Measurements from ENCODE around the gene TPRN. TPM values are rescaled to one million over a fixed set of nuclear protein-coding genes. Genes with fewer than 3 reads are reported as not detected.

TPRN gene
- total RNA-seq, 3 donors from 2014 or later: 73.8 to 170 (median 122) TPM

DNA sequence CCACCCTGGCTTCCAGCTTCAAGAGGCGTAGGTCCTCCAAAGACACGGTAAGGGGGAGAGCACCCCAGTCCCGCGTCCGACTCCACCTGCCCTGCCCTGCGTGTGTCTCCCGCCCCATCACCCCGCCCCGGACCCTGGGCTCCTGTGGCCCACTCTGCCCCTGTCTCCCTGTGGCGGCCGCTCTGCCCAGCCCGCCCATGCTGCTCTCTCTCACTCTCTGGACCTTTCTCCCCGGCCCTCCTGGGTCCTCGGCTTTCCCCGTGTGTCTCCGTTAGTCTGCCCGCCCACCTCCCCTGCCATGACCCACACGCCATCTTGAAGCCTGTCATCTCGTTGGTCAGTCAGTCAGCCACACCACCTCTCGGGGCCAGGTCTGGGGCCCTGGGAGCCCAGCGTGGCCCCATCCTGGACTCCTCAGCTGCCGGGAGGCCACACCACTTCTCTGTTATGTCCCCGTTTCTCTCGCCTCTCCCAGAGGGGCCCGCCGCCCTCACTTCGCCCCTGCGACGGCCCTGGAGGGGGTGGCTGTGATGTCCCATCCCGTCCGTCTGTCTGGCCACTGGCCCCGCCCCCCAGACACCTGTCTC lies 35.2 kb downstream of the TPRN start:
- TF ChIP-seq, protein P1, sequence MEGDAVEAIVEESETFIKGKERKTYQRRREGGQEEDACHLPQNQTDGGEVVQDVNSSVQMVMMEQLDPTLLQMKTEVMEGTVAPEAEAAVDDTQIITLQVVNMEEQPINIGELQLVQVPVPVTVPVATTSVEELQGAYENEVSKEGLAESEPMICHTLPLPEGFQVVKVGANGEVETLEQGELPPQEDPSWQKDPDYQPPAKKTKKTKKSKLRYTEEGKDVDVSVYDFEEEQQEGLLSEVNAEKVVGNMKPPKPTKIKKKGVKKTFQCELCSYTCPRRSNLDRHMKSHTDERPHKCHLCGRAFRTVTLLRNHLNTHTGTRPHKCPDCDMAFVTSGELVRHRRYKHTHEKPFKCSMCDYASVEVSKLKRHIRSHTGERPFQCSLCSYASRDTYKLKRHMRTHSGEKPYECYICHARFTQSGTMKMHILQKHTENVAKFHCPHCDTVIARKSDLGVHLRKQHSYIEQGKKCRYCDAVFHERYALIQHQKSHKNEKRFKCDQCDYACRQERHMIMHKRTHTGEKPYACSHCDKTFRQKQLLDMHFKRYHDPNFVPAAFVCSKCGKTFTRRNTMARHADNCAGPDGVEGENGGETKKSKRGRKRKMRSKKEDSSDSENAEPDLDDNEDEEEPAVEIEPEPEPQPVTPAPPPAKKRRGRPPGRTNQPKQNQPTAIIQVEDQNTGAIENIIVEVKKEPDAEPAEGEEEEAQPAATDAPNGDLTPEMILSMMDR (IDR thresholded peaks at IDR 0.05): no peak
- no peak overlapping the region for H3K4me3 ChIP-seq
- no peak for ATAC-seq
- no peaks in the 10 kb centered on the region for H3K9me3 ChIP-seq
- intact Hi-C loops (cut with DNase I, micrococcal nuclease): no loop called here
- H3K36me3 ChIP-seq (ENCODE audit: low read depth): no peaks in the 10 kb centered on the region
- no peak for DNase-seq
- peaks cover 45% of the 10 kb centered on the region for H3K4me1 ChIP-seq (ENCODE audit: low read depth)

DNA sequence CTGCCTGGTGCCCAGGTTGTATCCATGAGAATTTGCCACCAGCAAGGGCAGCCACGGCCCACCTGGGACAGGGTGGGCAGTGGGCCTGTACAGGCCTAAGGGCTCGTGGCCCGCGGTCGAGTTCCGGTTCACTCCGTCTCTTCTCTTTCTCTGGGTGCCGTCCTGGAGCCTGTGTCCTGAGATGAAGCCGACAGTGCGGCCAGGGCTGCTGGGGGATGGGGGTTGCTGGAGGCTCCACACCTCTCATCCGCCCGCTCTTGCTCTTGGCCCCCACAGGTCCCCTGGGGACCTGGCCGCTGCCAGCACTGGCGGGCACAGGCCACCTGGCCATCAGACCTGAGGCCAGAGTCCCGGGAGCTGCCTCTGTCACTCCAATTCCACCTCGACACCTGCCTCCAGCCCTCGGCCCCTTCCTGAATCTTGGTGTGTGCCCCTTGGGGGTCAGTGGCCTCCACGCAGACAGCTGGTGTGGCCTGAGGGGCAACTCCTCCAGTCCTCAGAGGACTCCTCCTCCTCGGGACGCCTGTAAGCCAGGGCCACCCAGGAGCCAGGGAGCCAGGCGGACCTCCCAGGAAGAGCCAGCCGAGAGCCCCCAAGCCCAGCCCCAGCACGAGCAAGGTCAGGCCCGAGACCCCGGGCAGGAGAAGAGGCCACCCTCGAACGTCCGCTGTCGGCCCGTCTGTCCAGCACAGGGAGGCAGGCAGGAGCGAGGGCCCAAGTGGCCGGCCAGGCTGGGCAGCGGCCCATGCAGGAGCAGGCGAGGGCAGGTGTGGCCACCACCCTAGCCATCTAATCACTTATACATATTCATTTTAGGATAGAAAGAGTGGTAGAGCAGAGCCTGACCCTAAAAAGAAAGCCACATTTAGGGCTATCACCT lies 35.9 kb downstream of the TPRN start:
- H3K4me1 ChIP-seq (ENCODE audit: low read depth): peaks cover 39% of the 10 kb centered on the region
- intact Hi-C loops (cut with DNase I, micrococcal nuclease): no loop called here
- H3K36me3 ChIP-seq (ENCODE audit: low read depth): no peaks in the 10 kb centered on the region
- DNase-seq: no peak
- H3K9me3 ChIP-seq: no peaks in the 10 kb centered on the region
- no peak overlapping the region for H3K4me3 ChIP-seq
- TF ChIP-seq, protein P1 (IDR thresholded peaks at IDR 0.05): no peak
- ATAC-seq: no peak

DNA sequence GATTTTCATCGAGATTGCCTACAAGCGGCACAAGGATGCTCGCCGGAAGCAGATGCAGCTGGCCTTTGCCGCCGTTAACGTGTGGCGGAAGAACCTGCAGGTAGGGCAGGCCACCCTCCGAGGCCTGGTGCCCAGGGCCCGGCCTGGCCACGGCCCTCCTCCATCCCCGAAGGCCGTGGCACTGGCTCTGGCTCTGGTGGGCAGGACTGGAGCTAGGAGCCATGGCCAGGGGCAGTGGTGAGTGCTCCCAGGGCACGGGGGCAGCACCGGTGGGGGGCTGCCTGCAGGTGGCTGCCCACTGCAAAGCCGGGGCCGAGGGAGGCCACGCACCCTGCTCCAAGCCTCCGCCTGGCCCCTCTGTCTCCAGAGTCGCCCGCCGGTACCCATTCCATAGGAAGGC lies 36.7 kb downstream of the TPRN start:
- DNase-seq: no peak
- TF ChIP-seq, protein P1 (IDR thresholded peaks at IDR 0.05): no peak
- intact Hi-C loops (cut with DNase I, micrococcal nuclease): no loop called here
- no peak for ATAC-seq
- Histone ChIP-seq H3K36me3 (ENCODE audit: low read depth) (no peaks in the 10 kb centered on the region), H3K9me3 (no peaks in the 10 kb centered on the region), H3K4me1 (ENCODE audit: low read depth) (peaks cover 31% of the 10 kb centered on the region), H3K4me3 (no peak overlapping the region)

DNA sequence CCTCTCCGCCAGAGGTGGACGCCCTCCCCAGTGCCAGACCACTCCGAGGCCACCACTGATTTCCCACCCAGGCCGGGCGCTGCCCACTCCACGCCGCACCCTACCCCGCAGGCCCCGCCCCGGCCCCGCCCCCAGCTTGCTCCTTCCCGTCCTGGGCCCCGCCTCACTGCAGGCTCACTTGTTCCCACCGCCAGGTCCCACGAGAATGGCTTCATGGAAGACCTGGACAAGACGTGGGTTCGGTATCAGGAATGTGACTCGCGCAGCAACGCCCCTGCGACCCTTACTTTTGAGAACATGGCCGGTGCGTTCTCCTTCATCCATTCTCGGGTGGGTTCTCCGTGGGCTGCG lies 37.2 kb downstream of the TPRN start:
- DNase-seq (no peak), ATAC-seq (peak; percentile 5)
- Histone ChIP-seq H3K4me3 (no peak overlapping the region), H3K9me3 (no peaks in the 10 kb centered on the region), H3K4me1 (ENCODE audit: low read depth) (peaks cover 27% of the 10 kb centered on the region), H3K36me3 (ENCODE audit: low read depth) (no peaks in the 10 kb centered on the region)
- TF ChIP-seq, protein P1 (IDR thresholded peaks at IDR 0.05): no peak
- intact Hi-C loops (cut with DNase I, micrococcal nuclease): no loop called here

DNA sequence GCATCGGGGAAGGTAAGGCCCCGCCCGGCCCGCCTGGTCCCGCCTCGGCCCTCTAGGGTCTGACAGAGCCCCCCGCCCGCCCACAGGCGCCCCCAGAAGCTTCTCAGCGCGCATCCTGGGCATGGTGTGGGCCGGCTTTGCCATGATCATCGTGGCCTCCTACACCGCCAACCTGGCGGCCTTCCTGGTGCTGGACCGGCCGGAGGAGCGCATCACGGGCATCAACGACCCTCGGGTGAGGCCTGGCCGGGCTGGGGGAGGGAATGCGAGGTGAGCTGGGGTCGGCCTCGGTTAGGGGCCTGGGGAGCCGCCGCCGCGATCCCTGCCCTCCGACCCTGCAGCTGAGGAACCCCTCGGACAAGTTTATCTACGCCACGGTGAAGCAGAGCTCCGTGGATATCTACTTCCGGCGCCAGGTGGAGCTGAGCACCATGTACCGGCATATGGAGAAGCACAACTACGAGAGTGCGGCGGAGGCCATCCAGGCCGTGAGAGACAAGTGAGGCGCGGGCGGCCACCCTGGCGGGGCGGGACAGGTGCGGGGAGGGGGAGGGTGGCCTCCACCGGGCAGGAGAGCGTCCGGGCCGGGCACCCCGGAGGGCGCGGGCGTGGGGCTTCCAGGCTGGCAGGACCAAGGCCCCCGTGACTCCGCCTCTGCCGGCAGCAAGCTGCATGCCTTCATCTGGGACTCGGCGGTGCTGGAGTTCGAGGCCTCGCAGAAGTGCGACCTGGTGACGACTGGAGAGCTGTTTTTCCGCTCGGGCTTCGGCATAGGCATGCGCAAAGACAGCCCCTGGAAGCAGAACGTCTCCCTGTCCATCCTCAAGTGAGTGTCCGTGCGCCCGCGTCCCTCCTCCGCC lies 37.8 kb downstream of the TPRN start:
- intact Hi-C loops (cut with DNase I, micrococcal nuclease): no loop called here
- DNase-seq (peak in 2 of 3 donors; percentile 67 to 73), ATAC-seq (peak; percentile 75)
- Histone ChIP-seq H3K4me3 (no peak overlapping the region), H3K9me3 (no peaks in the 10 kb centered on the region), H3K36me3 (ENCODE audit: low read depth) (no peaks in the 10 kb centered on the region), H3K4me1 (ENCODE audit: low read depth) (peaks cover 21% of the 10 kb centered on the region)
- TF ChIP-seq, protein P1 (IDR thresholded peaks at IDR 0.05): no peak
